Osteocyte (in vitro differentiated cells): ENCODE measurements around the gene PPHLN1. TPM values are rescaled to one million over a fixed set of nuclear protein-coding genes. Genes with fewer than 3 reads are reported as not detected.

ENCODE experiments used
- DNase-seq: peaks from one replicate; pipeline ENCODE4 v3.0.0; 2021; ENCODE audit warnings: mixed read lengths; ENCODE audit not compliant: unreplicated experiment; ENCODE audit errors: extremely low spot score
- H3K27ac Mint-ChIP-seq: one replicate; pipeline ENCODE4 v1.8.0; 2021; ENCODE audit warnings: mild to moderate bottlenecking, mixed read lengths; ENCODE audit not compliant: unreplicated experiment
- H3K27me3 Mint-ChIP-seq: one replicate; pipeline ENCODE4 v1.8.0; 2021; ENCODE audit warnings: mixed read lengths; ENCODE audit not compliant: unreplicated experiment
- H3K36me3 Mint-ChIP-seq: one replicate; pipeline ENCODE4 v1.8.0; 2021; ENCODE audit warnings: mixed read lengths; ENCODE audit not compliant: unreplicated experiment
- H3K4me1 Mint-ChIP-seq: one replicate; pipeline ENCODE4 v1.8.0; 2021; ENCODE audit warnings: mixed read lengths; ENCODE audit not compliant: unreplicated experiment
- H3K4me3 Mint-ChIP-seq: one replicate; pipeline ENCODE4 v1.8.0; 2021; ENCODE audit warnings: mild to moderate bottlenecking, moderate library complexity, mixed read lengths; ENCODE audit not compliant: unreplicated experiment
- H3K9me3 Mint-ChIP-seq: one replicate; pipeline ENCODE4 v1.8.0; 2021; ENCODE audit warnings: mixed read lengths; ENCODE audit not compliant: unreplicated experiment
- CTCF ChIP-seq: fragments of 200-600 bp; sonication (generic); IDR thresholded peaks from 2 replicates; pipeline ENCODE4 v1.5.0; 2021; ENCODE audit warnings: antibody characterized with exemption, mild to moderate bottlenecking, moderate library complexity
- total RNA-seq: library from RNA; stranded (reverse); gene quantifications from 2 replicates; pipeline ENCODE4 v1.2.1, GENCODE V29; 2021

The PPHLN1 gene
- total RNA-seq, 1 donor from 2014 or later, result 56.6 TPM

- Mint-ChIP-seq H3K27me3 (no peaks in the 10 kb centered on the region), H3K27ac (no peak overlapping the region), H3K36me3 (peaks cover 38% of the 10 kb centered on the region), H3K4me3 (no peak overlapping the region), H3K4me1 (no peaks in the 10 kb centered on the region), H3K9me3 (no peaks in the 10 kb centered on the region)
- TF ChIP-seq CTCF, result no peak
- no peak for DNase-seq
Measured at GRCh38 chr12:42458575-42458974, 132.6 kb downstream of the PPHLN1 start.

GRCh38 chr12:42459336-42459847, 133.4 kb downstream of the PPHLN1 start:
- no peak overlapping the region for H3K4me3 Mint-ChIP-seq

GRCh38 chr12:42462486-42462885, 136.5 kb downstream of the PPHLN1 start:
- no peaks in the 10 kb centered on the region for H3K27me3 Mint-ChIP-seq
- DNase-seq, result no peak
- H3K27ac Mint-ChIP-seq, result no peak overlapping the region
- H3K4me3 Mint-ChIP-seq, result no peak overlapping the region
- H3K9me3 Mint-ChIP-seq, result no peaks in the 10 kb centered on the region
- H3K36me3 Mint-ChIP-seq, result peaks cover 63% of the 10 kb centered on the region
- no peak for TF ChIP-seq CTCF
- H3K4me1 Mint-ChIP-seq, result no peaks in the 10 kb centered on the region

More at GRCh38 chr12:42459336-42459847, 133.4 kb downstream of the PPHLN1 start:
- H3K27ac Mint-ChIP-seq, result no peak overlapping the region
- H3K36me3 Mint-ChIP-seq, result peaks cover 46% of the 10 kb centered on the region
- DNase-seq, result no peak
- no peak for TF ChIP-seq CTCF
- H3K9me3 Mint-ChIP-seq, result no peaks in the 10 kb centered on the region
- H3K27me3 Mint-ChIP-seq, result no peaks in the 10 kb centered on the region
- no peaks in the 10 kb centered on the region for H3K4me1 Mint-ChIP-seq

- no peak for DNase-seq
- Mint-ChIP-seq H3K27me3 (no peaks in the 10 kb centered on the region), H3K9me3 (no peaks in the 10 kb centered on the region), H3K4me3 (no peak overlapping the region), H3K36me3 (peaks cover 68% of the 10 kb centered on the region), H3K27ac (no peak overlapping the region), H3K4me1 (peaks cover 6% of the 10 kb centered on the region)
- TF ChIP-seq CTCF, result no peak
Measured at GRCh38 chr12:42463671-42464070, 137.7 kb downstream of the PPHLN1 start.

- Mint-ChIP-seq H3K36me3 (peaks cover 68% of the 10 kb centered on the region), H3K27me3 (no peaks in the 10 kb centered on the region), H3K27ac (no peak overlapping the region), H3K9me3 (no peaks in the 10 kb centered on the region), H3K4me1 (peaks cover 22% of the 10 kb centered on the region), H3K4me3 (no peak overlapping the region)
- no peak for TF ChIP-seq CTCF
- no peak for DNase-seq
Measured at GRCh38 chr12:42468341-42468821, 142.4 kb downstream of the PPHLN1 start.
